Body of pancreas (tissue), 4 donors: ENCODE results near the gene POLR3E. TPM values are rescaled to one million over a fixed set of nuclear protein-coding genes. Genes with fewer than 3 reads are reported as not detected.

Source experiments
- ATAC-seq: fragments of 150-250 bp; one replicate; pipeline ENCODE4 v1.9.1; 2016
- DNase-seq, 4 donors: peaks; one replicate each; pipeline ENCODE4 v3.0.0-alpha.2; 2019
- H3K27ac ChIP-seq, 4 donors: fragments of 200-600 bp; sonication (generic); 1 replicate in 3 of 4; 2 replicates in 1 of 4; pipeline versions ENCODE4 v1.5.1 to v1.6.1; 2016 to 2019; ENCODE audit warnings: mild to moderate bottlenecking in 1 of 4, mixed read lengths in 1 of 4, moderate library complexity in 1 of 4
- H3K27me3 ChIP-seq, 2 donors: fragments of 200-600 bp; sonication (generic); one replicate each; pipeline ENCODE4 v1.6.0; 2016; ENCODE audit warnings: mild to moderate bottlenecking in 1 of 2
- H3K36me3 ChIP-seq, 2 donors: fragments of 200-600 bp; sonication (generic); replicated peaks in 1 of 2; 2 replicates each; pipeline ENCODE4 v1.5.1; 2016; ENCODE audit warnings: low read depth in 2 of 2; ENCODE audit not compliant: insufficient read depth in 1 of 2
- H3K4me1 ChIP-seq: fragments of 200-600 bp; sonication (generic); one replicate; pipeline ENCODE4 v1.6.0; 2016
- H3K4me3 ChIP-seq, 2 donors: fragments of 200-600 bp; sonication (generic); 1 replicate in 1 of 2; 2 replicates in 1 of 2; pipeline ENCODE4 v1.5.1; 2016 to 2019
- H3K9me3 ChIP-seq, 3 donors: fragments of 200-600 bp; sonication (generic); 1 replicate in 2 of 3; 2 replicates in 1 of 3; pipeline ENCODE4 v1.5.1; 2016
- CTCF ChIP-seq, 7 experiments: fragments of 450-650 bp in 4 of 7; fragments of 200-600 bp in 3 of 7; sonication (generic) in 3 of 7; IDR thresholded peaks; one replicate each; pipeline ENCODE4 v1.5.1; 2016 to 2019; ENCODE audit warnings: antibody characterized with exemption in 7 of 7
- POLR2A ChIP-seq, 3 donors: fragments of 450-650 bp; IDR thresholded peaks; one replicate each; pipeline ENCODE4 v1.6.1; 2016; ENCODE audit warnings: antibody characterized with exemption in 3 of 3, mild to moderate bottlenecking in 2 of 3
- WGBS, 2 donors: methylation state at CpG; one replicate each; pipeline ENCODE4 v1.1.5; 2017; 5-methylcytosine and 5-hydroxymethylcytosine counted together
- intact Hi-C: fragments of 100-400 bp; cut with DNase I; formaldehyde crosslinking; loops from one replicate; pipeline ENCODE4 v1.15.1; 2023
- total RNA-seq, 2 donors: library from RNA; depleted of rRNA; stranded (reverse); fragments of >200 nt; gene quantifications; one replicate each; pipeline ENCODE4 v1.1.0, GENCODE V29; 2016

POLR3E gene
- total RNA-seq, 2 donors from 2014 or later = 52.1 to 94.9 TPM

GRCh38 chr16:22313876-22314470 is 16.8 kb downstream of the POLR3E start:
- DNase-seq (peak in 1 of 4 donors; percentile 8), ATAC-seq (no peak)
- Histone ChIP-seq H3K4me3 (no peak overlapping the region), H3K9me3 (no peaks in the 10 kb centered on the region), H3K36me3 (peaks cover 5 to 38% of the 10 kb centered on the region in 2 donors), H3K4me1 (no peaks in the 10 kb centered on the region), H3K27ac (no peak overlapping the region), H3K27me3 (no peaks in the 10 kb centered on the region)
- WGBS, 2 donors = 96 to 97% methylated on average over 8 to 9 of the region's 10 CpGs
- intact Hi-C loops = no loop called here
- TF ChIP-seq CTCF (IDR thresholded peaks at IDR 0.05) = no peak
- no peak for TF ChIP-seq POLR2A (IDR thresholded peaks at IDR 0.05)

GRCh38 chr16:22314661-22315626 is 17.7 kb downstream of the POLR3E start:
- H3K27ac ChIP-seq = no peak overlapping the region

GRCh38 chr16:22315979-22316378 is 18.8 kb downstream of the POLR3E start:
- TF ChIP-seq CTCF (IDR thresholded peaks at IDR 0.05) = no peak
- no peak for TF ChIP-seq POLR2A (IDR thresholded peaks at IDR 0.05)

More at GRCh38 chr16:22314661-22315626, 17.7 kb downstream of the POLR3E start:
- Histone ChIP-seq H3K4me1 (no peaks in the 10 kb centered on the region), H3K9me3 (no peaks in the 10 kb centered on the region), H3K27me3 (no peaks in the 10 kb centered on the region), H3K4me3 (no peak overlapping the region), H3K36me3 (peaks cover 5 to 34% of the 10 kb centered on the region in 2 donors)
- TF ChIP-seq POLR2A (IDR thresholded peaks at IDR 0.05) (no peak), CTCF (IDR thresholded peaks at IDR 0.05) (no peak)
- intact Hi-C loops = no loop called here
- 88 to 92% methylated on average over 28 to 37 of the region's 37 CpGs for WGBS, 2 donors
- DNase-seq (peak in 1 of 4 donors; percentile 6), ATAC-seq (no peak)

GRCh38 chr16:22316411-22316811 is 19.2 kb downstream of the POLR3E start:
- 83 to 95% methylated on average over 3 to 9 of the region's 9 CpGs for WGBS, 2 donors
- Histone ChIP-seq H3K36me3 (peaks cover 5 to 37% of the 10 kb centered on the region in 2 donors), H3K4me1 (peaks cover 2% of the 10 kb centered on the region), H3K9me3 (no peaks in the 10 kb centered on the region), H3K27me3 (no peaks in the 10 kb centered on the region), H3K27ac (no peak overlapping the region), H3K4me3 (no peak overlapping the region)
- peak in 1 of 4 donors; percentile 13 for DNase-seq
- intact Hi-C loops = no loop called here
- TF ChIP-seq POLR2A (IDR thresholded peaks at IDR 0.05) (no peak), CTCF (IDR thresholded peaks at IDR 0.05) (no peak)
- no peak for ATAC-seq

More at GRCh38 chr16:22315979-22316378, 18.8 kb downstream of the POLR3E start:
- Histone ChIP-seq H3K27ac (no peak overlapping the region), H3K4me3 (no peak overlapping the region), H3K4me1 (no peaks in the 10 kb centered on the region), H3K36me3 (peaks cover 5 to 36% of the 10 kb centered on the region in 2 donors), H3K27me3 (no peaks in the 10 kb centered on the region), H3K9me3 (no peaks in the 10 kb centered on the region)
- WGBS, 2 donors = 72 to 92% methylated on average over 1 of the region's 1 CpG
- intact Hi-C loops = no loop called here
- ATAC-seq = no peak
- peak in 1 of 4 donors; percentile 1 for DNase-seq
